ENCODE data around the gene OPRM1. TPM values are rescaled to one million over a fixed set of nuclear protein-coding genes. Genes with fewer than 3 reads are reported as not detected.

The OPRM1 gene
- total and polyA plus RNA-seq, 4 experiments from 2014 or later: not detected

DNA sequence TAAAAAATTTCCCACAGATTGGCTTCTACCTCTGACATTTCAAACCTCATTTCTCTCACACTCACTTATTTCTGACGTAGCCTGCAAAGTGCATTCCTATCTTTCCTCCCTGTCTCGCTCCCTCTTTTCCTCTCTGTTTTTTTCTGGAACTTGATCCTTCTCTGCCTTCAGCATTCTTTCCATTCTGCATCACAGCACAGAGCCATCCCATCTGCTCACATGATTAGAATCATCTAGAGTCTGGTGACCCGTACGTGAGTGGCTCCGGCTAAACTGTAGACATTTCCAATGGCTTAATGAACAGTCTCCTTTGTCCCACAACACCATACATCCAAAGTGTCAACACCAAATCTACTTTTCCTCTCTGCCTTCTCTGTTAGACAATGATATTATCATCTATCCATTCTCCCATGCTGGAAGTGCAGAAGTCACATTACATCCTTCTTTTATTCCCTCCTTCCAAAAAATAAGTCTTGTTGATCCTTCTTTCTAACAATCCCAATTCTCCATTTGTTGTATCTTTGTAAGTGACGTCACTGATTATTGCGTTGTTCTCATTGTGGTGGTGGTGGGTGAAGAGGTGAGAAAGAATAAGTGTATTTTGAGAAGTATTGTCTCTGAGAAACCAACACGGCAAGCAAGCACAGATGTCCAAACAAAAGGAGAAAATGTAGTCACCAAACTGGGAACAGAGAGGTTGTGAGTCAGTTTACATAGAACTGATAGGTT lies 41.6 kb downstream of the OPRM1 start:
- intact Hi-C loops (cut with micrococcal nuclease): no loop called here
- no peaks in the 10 kb centered on the region for H3K27me3 ChIP-seq (ENCODE audit: insufficient read depth, low read length)
- H3K4me1 ChIP-seq (ENCODE audit: insufficient read depth, low read length): no peaks in the 10 kb centered on the region
- H3K36me3 ChIP-seq (ENCODE audit: insufficient read depth, low read length): no peaks in the 10 kb centered on the region
- no peak overlapping the region for H3K27ac Mint-ChIP-seq
- no peak for DNase-seq
- no peaks in the 10 kb centered on the region for H3K9me3 ChIP-seq (ENCODE audit: control insufficient read depth in 1 of 2, low read length in 2 of 2)
- no peaks in the 10 kb centered on the region for H3K4me1 Mint-ChIP-seq
- H3K9me3 Mint-ChIP-seq: peaks cover 0 to 2% (median 0%) of the 10 kb centered on the region in 8 donors
- CTCF ChIA-PET (ENCODE audit: partially characterized antibody): no interaction called here
- H3K27ac ChIP-seq (ENCODE audit: low read depth, low read length): no peak overlapping the region
- POLR2A ChIA-PET (ENCODE audit: partially characterized antibody): no interaction called here
- H3K4me3 Mint-ChIP-seq: no peak overlapping the region
- H3K4me3 ChIP-seq (ENCODE audit: low read length in 2 of 2): no peak overlapping the region
- H3K36me3 Mint-ChIP-seq: no peaks in the 10 kb centered on the region
- peaks cover 10 to 11% of the 10 kb centered on the region in 2 donors for H3K27me3 Mint-ChIP-seq

GRCh38 chr6:154086510-154086909 lies 47.5 kb downstream of the OPRM1 start:
- H3K27ac ChIP-seq (ENCODE audit: low read depth, low read length): no peak overlapping the region
- no peaks in the 10 kb centered on the region for H3K36me3 ChIP-seq (ENCODE audit: insufficient read depth, low read length)
- Mint-ChIP-seq H3K27me3 (no peaks in the 10 kb centered on the region), H3K27ac (no peak overlapping the region), H3K9me3 (no peaks in the 10 kb centered on the region), H3K4me1 (no peaks in the 10 kb centered on the region), H3K4me3 (no peak overlapping the region), H3K36me3 (no peaks in the 10 kb centered on the region)
- no peaks in the 10 kb centered on the region for H3K27me3 ChIP-seq (ENCODE audit: insufficient read depth, low read length)
- no peak overlapping the region for H3K4me3 ChIP-seq (ENCODE audit: low read length in 2 of 2)
- no peaks in the 10 kb centered on the region for H3K9me3 ChIP-seq (ENCODE audit: control insufficient read depth in 1 of 2, low read length in 2 of 2)
- DNase-seq: no peak
- ChIA-PET CTCF (ENCODE audit: partially characterized antibody) (no interaction called here), POLR2A (ENCODE audit: partially characterized antibody) (no interaction called here)
- H3K4me1 ChIP-seq (ENCODE audit: insufficient read depth, low read length): no peaks in the 10 kb centered on the region
- intact Hi-C loops (cut with micrococcal nuclease): no loop called here

GRCh38 chr6:154092326-154092962 lies 53.4 kb downstream of the OPRM1 start:
- peaks cover 7 to 10% of the 10 kb centered on the region in 2 donors for H3K27me3 Mint-ChIP-seq
- no peak overlapping the region for H3K4me3 Mint-ChIP-seq
- H3K4me1 Mint-ChIP-seq: no peaks in the 10 kb centered on the region
- no peaks in the 10 kb centered on the region for H3K27me3 ChIP-seq (ENCODE audit: insufficient read depth, low read length)
- intact Hi-C loops (cut with micrococcal nuclease): no loop called here
- H3K27ac ChIP-seq (ENCODE audit: low read depth, low read length): no peak overlapping the region
- H3K27ac Mint-ChIP-seq: no peak overlapping the region
- POLR2A ChIA-PET (ENCODE audit: partially characterized antibody): no interaction called here
- H3K9me3 Mint-ChIP-seq: peaks cover 0 to 3% (median 0%) of the 10 kb centered on the region in 8 donors
- no peaks in the 10 kb centered on the region for H3K4me1 ChIP-seq (ENCODE audit: insufficient read depth, low read length)
- CTCF ChIA-PET (ENCODE audit: partially characterized antibody): no interaction called here
- no peaks in the 10 kb centered on the region for H3K36me3 ChIP-seq (ENCODE audit: insufficient read depth, low read length)
- no peak for DNase-seq
- no peak overlapping the region for H3K4me3 ChIP-seq (ENCODE audit: low read length in 2 of 2)
- no peaks in the 10 kb centered on the region for H3K9me3 ChIP-seq (ENCODE audit: control insufficient read depth in 1 of 2, low read length in 2 of 2)
- H3K36me3 Mint-ChIP-seq: no peaks in the 10 kb centered on the region

- no peaks in the 10 kb centered on the region for H3K36me3 Mint-ChIP-seq
- Histone ChIP-seq H3K36me3 (ENCODE audit: insufficient read depth, low read length) (no peaks in the 10 kb centered on the region), H3K27me3 (ENCODE audit: insufficient read depth, low read length) (no peaks in the 10 kb centered on the region), H3K4me3 (ENCODE audit: low read length in 2 of 2) (no peak overlapping the region), H3K9me3 (ENCODE audit: control insufficient read depth in 1 of 2, low read length in 2 of 2) (no peaks in the 10 kb centered on the region), H3K27ac (ENCODE audit: low read depth, low read length) (no peak overlapping the region), H3K4me1 (ENCODE audit: insufficient read depth, low read length) (no peaks in the 10 kb centered on the region)
- H3K27ac Mint-ChIP-seq: no peak overlapping the region
- ChIA-PET POLR2A (ENCODE audit: partially characterized antibody) (no interaction called here), CTCF (ENCODE audit: partially characterized antibody) (no interaction called here)
- H3K4me3 Mint-ChIP-seq: no peak overlapping the region
- no peaks in the 10 kb centered on the region for H3K4me1 Mint-ChIP-seq
- intact Hi-C loops (cut with micrococcal nuclease): no loop called here
- peaks cover 7 to 10% of the 10 kb centered on the region in 2 donors for H3K27me3 Mint-ChIP-seq
- no peak for DNase-seq
- peaks cover 0 to 3% (median 0%) of the 10 kb centered on the region in 8 donors for H3K9me3 Mint-ChIP-seq
Measured at GRCh38 chr6:154093231-154094044, 54.4 kb downstream of the OPRM1 start.

DNA sequence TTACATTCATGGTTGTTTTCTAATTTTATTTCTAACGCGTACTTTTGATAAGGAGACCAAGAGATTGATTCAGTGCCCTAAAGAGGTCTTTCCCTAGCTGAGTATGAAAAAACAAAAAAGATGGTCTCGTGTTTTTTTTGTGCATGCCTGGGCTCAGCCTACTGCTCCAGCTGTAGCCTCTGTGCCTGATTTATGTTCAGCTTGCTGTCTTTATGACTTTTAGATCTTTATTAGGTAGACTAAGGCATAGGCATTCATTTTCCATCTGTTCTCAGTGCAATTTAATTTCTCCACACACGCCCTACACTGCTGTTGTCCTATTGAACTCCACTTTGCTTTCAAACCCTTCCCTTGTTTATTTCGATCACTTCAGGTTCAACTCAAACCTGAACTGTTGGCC lies 56.5 kb downstream of the OPRM1 start:
- no peaks in the 10 kb centered on the region for H3K4me1 ChIP-seq (ENCODE audit: insufficient read depth, low read length)
- no peaks in the 10 kb centered on the region for H3K27me3 ChIP-seq (ENCODE audit: insufficient read depth, low read length)
- no peak overlapping the region for H3K4me3 ChIP-seq (ENCODE audit: low read length in 2 of 2)
- no peaks in the 10 kb centered on the region for H3K9me3 ChIP-seq (ENCODE audit: control insufficient read depth in 1 of 2, low read length in 2 of 2)
- DNase-seq: no peak
- CTCF ChIA-PET (ENCODE audit: partially characterized antibody): no interaction called here
- H3K36me3 Mint-ChIP-seq: no peaks in the 10 kb centered on the region
- H3K4me3 Mint-ChIP-seq: no peak overlapping the region
- POLR2A ChIA-PET (ENCODE audit: partially characterized antibody): no interaction called here
- H3K27ac ChIP-seq (ENCODE audit: low read depth, low read length): no peak overlapping the region
- intact Hi-C loops (cut with micrococcal nuclease): no loop called here
- H3K4me1 Mint-ChIP-seq: no peaks in the 10 kb centered on the region
- peaks cover 10 to 11% of the 10 kb centered on the region in 2 donors for H3K27me3 Mint-ChIP-seq
- H3K36me3 ChIP-seq (ENCODE audit: insufficient read depth, low read length): no peaks in the 10 kb centered on the region
- peaks cover 0 to 3% (median 0%) of the 10 kb centered on the region in 8 donors for H3K9me3 Mint-ChIP-seq
- no peak overlapping the region for H3K27ac Mint-ChIP-seq

DNA sequence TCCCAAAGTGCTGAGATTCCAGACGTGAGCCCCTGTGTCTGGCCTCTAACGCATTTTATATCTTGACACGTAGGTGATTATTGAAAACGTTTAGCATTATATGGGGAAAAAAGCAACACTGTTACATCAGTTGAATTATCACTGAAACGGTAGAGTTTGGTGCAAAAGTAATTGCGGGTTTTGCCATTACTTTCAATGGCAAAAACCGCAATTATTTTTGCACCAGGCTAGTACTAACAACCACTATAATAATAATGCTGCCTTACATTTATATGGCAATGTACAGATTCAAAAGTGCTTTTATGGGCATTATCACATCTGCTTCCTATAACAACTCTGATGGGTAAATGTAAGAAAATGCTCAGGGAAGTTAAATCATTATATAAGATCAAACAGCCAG lies 57.3 kb downstream of the OPRM1 start:
- H3K27me3 ChIP-seq (ENCODE audit: insufficient read depth, low read length): no peaks in the 10 kb centered on the region
- intact Hi-C loops (cut with micrococcal nuclease): no loop called here
- H3K36me3 ChIP-seq (ENCODE audit: insufficient read depth, low read length): no peaks in the 10 kb centered on the region
- no peak overlapping the region for H3K27ac ChIP-seq (ENCODE audit: low read depth, low read length)
- no peaks in the 10 kb centered on the region for H3K9me3 ChIP-seq (ENCODE audit: control insufficient read depth in 1 of 2, low read length in 2 of 2)
- DNase-seq: no peak
- H3K27ac Mint-ChIP-seq: no peak overlapping the region
- H3K4me1 Mint-ChIP-seq: no peaks in the 10 kb centered on the region
- H3K4me1 ChIP-seq (ENCODE audit: insufficient read depth, low read length): no peaks in the 10 kb centered on the region
- no peak overlapping the region for H3K4me3 ChIP-seq (ENCODE audit: low read length in 2 of 2)
- CTCF ChIA-PET (ENCODE audit: partially characterized antibody): no interaction called here
- H3K4me3 Mint-ChIP-seq: no peak overlapping the region
- no peaks in the 10 kb centered on the region for H3K36me3 Mint-ChIP-seq
- POLR2A ChIA-PET (ENCODE audit: partially characterized antibody): no interaction called here
- peaks cover 12 to 13% of the 10 kb centered on the region in 2 donors for H3K27me3 Mint-ChIP-seq
- H3K9me3 Mint-ChIP-seq: peaks cover 0 to 3% (median 0%) of the 10 kb centered on the region in 8 donors

DNA sequence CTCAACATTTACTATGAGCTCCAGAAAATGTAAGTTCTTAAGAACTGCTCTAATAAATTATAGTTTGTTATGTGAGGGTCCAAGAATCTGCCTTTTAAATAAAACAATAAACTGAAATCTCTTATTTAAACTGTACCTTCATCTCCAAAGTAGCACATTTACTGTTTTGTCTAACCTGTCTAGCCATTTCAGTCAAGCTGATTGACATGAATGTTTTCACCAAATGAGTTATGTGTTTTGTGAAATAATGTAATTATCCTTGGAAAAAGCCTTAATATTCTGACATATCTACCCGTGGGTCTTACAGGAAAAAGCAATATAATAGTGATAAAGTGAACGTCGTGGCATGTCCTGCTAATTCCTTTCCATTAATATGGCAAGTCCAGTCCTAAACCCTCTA lies 57.8 kb downstream of the OPRM1 start:
- no peak overlapping the region for H3K27ac ChIP-seq (ENCODE audit: low read depth, low read length)
- peaks cover 0 to 3% (median 0%) of the 10 kb centered on the region in 8 donors for H3K9me3 Mint-ChIP-seq
- no peaks in the 10 kb centered on the region for H3K9me3 ChIP-seq (ENCODE audit: control insufficient read depth in 1 of 2, low read length in 2 of 2)
- no peak overlapping the region for H3K4me3 ChIP-seq (ENCODE audit: low read length in 2 of 2)
- ChIA-PET POLR2A (ENCODE audit: partially characterized antibody) (no interaction called here), CTCF (ENCODE audit: partially characterized antibody) (no interaction called here)
- H3K36me3 ChIP-seq (ENCODE audit: insufficient read depth, low read length): no peaks in the 10 kb centered on the region
- no peaks in the 10 kb centered on the region for H3K36me3 Mint-ChIP-seq
- no peak for DNase-seq
- H3K4me1 Mint-ChIP-seq: no peaks in the 10 kb centered on the region
- intact Hi-C loops (cut with micrococcal nuclease): no loop called here
- H3K27me3 Mint-ChIP-seq: peaks cover 13 to 14% of the 10 kb centered on the region in 2 donors
- no peaks in the 10 kb centered on the region for H3K4me1 ChIP-seq (ENCODE audit: insufficient read depth, low read length)
- no peaks in the 10 kb centered on the region for H3K27me3 ChIP-seq (ENCODE audit: insufficient read depth, low read length)
- no peak overlapping the region for H3K27ac Mint-ChIP-seq
- no peak overlapping the region for H3K4me3 Mint-ChIP-seq

All from CD4-positive, alpha-beta memory T cell (primary cell).